OCI-LY3 (cell line): ENCODE results near the gene BTG2.

Source experiments
- H2AFZ ChIP-seq: fragments of 200-600, 300-600 bp; shearing (Covaris generic); 2 replicates; pipeline ENCODE4 v1.6.0; 2014; ENCODE audit warnings: antibody characterized with exemption, low read depth, low read length
- H3K27ac ChIP-seq: fragments of 200-600, 300-600 bp; sonication (generic); 2 replicates; pipeline ENCODE4 v1.5.1; 2014; ENCODE audit warnings: mild to moderate bottlenecking, low read length, moderate library complexity, mixed read lengths
- H3K27me3 ChIP-seq: fragments of 200-600, 300-600 bp; sonication (generic); 2 replicates; pipeline ENCODE4 v1.6.1; 2014; ENCODE audit warnings: low read depth, low read length, mixed read lengths
- H3K36me3 ChIP-seq: fragments of 200-600, 300-600 bp; sonication (generic); replicated peaks from 2 replicates; pipeline ENCODE3; 2014; ENCODE audit warnings: low read depth, low read length, mixed read lengths
- H3K4me1 ChIP-seq: fragments of 300-600, 200-600 bp; sonication (generic); 2 replicates; pipeline ENCODE4 v1.6.1; 2014; ENCODE audit warnings: low read length, mixed read lengths
- H3K4me2 ChIP-seq: fragments of 200-600, 300-600 bp; sonication (generic); 2 replicates; pipeline ENCODE4 v1.6.1; 2014; ENCODE audit warnings: low read length, mixed read lengths
- H3K4me3 ChIP-seq: fragments of 300-600, 200-600 bp; sonication (generic); 2 replicates; pipeline ENCODE4 v1.5.1; 2014; ENCODE audit warnings: antibody characterized with exemption, mild to moderate bottlenecking, low read length, moderate library complexity
- H3K79me2 ChIP-seq: fragments of 300-600, 200-600 bp; shearing (Covaris generic); 2 replicates; pipeline ENCODE4 v1.6.1; 2014; ENCODE audit warnings: mild to moderate bottlenecking, low read length, mixed read lengths
- H3K9ac ChIP-seq: fragments of 300-600, 200-600 bp; shearing (Covaris generic); 2 replicates; pipeline ENCODE4 v1.6.0; 2014; ENCODE audit warnings: mild to moderate bottlenecking, low read length, moderate library complexity
- H3K9me3 ChIP-seq: fragments of 200-600, 300-600 bp; shearing (Covaris generic); 2 replicates; pipeline ENCODE4 v1.6.1; 2014; ENCODE audit warnings: low read length, mixed read lengths; ENCODE audit not compliant: insufficient read depth
- H4K20me1 ChIP-seq: fragments of 200-600, 300-600 bp; sonication (generic); 2 replicates; pipeline ENCODE4 v1.6.1; 2016; ENCODE audit warnings: low read length, mixed read lengths; ENCODE audit not compliant: insufficient read depth
- EZH2phosphoT487 ChIP-seq: fragments of 200-600 bp; shearing (Covaris generic); IDR thresholded peaks from 2 replicates; pipeline ENCODE4 v1.6.1; 2018; ENCODE audit warnings: antibody characterized with exemption, mixed run types, low read depth
- TF ChIP-seq, protein P1 (sequence below): fragments of 200-600, 300-600 bp; sonication (generic); IDR thresholded peaks from 2 replicates; pipeline ENCODE4 v1.5.1; 2014; ENCODE audit warnings: antibody characterized with exemption, low read length, low read depth

BTG2 gene

DNA sequence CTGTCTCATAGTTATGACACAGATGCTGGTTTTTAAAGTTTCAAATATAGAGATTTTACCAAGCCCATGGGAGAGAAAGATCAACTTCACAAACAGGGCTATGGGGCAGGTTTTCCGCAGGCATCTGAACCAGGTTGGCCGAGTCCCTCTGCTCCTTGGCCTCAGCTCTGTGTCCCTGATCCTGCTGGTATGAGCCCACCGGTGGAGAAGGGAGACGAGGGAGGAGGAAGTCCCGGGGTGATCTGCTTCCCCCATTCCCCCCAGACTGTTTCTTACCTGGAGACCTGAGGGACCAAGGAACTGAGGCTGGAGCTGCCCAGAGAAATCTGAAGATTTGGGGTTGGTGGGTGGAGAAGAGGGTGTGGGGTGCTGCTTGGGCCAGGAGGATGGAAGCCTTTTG is 28.9 kb upstream of the BTG2 start:
- Histone ChIP-seq H3K36me3 (no peaks in the 10 kb centered on the region), H3K4me3 (no peak overlapping the region), H3K9me3 (no peaks in the 10 kb centered on the region), H2AFZ (no peak overlapping the region), H3K4me2 (no peak overlapping the region), H3K9ac (no peak overlapping the region), H3K4me1 (peaks cover 44% of the 10 kb centered on the region), H3K27ac (no peak overlapping the region), H4K20me1 (no peaks in the 10 kb centered on the region), H3K79me2 (peaks cover 4% of the 10 kb centered on the region; the same call in 1 of the 2 replicates), H3K27me3 (no peaks in the 10 kb centered on the region)
- TF ChIP-seq, protein P1, sequence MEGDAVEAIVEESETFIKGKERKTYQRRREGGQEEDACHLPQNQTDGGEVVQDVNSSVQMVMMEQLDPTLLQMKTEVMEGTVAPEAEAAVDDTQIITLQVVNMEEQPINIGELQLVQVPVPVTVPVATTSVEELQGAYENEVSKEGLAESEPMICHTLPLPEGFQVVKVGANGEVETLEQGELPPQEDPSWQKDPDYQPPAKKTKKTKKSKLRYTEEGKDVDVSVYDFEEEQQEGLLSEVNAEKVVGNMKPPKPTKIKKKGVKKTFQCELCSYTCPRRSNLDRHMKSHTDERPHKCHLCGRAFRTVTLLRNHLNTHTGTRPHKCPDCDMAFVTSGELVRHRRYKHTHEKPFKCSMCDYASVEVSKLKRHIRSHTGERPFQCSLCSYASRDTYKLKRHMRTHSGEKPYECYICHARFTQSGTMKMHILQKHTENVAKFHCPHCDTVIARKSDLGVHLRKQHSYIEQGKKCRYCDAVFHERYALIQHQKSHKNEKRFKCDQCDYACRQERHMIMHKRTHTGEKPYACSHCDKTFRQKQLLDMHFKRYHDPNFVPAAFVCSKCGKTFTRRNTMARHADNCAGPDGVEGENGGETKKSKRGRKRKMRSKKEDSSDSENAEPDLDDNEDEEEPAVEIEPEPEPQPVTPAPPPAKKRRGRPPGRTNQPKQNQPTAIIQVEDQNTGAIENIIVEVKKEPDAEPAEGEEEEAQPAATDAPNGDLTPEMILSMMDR = no peak
- TF ChIP-seq EZH2phosphoT487 = no peak

DNA sequence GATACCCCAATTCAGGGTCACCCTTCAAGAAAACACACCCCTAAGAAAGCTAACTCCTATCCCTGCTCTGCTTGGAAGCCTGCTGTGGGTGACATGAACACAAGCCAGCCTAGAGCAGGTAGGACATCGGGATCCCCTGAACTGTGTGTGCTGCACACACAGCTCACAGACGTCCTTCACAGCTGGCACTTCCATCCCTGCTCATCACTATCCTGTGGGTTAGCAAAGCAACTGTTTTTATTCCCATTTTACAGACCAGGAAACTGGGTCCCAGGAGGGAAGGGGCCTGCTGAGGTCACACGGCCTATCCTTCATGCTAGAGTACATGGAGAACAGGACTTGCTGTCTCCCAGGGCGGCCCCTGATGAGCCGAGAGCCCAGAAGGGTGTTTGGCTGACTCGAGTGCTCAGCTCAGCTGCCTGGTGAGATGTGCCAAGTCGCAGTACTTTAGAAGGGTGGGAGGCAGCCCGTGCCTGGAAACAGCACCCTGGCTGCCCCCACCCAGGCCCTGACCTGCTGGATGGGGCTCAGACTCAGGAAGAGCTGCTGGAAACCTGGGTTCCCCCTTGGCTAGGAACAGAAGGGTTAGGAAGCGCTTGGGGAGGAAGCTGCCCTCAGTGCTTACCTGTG is 28.3 kb upstream of the BTG2 start:
- no peaks in the 10 kb centered on the region for H4K20me1 ChIP-seq
- H3K27ac ChIP-seq = no peak overlapping the region
- H3K36me3 ChIP-seq = no peaks in the 10 kb centered on the region
- H2AFZ ChIP-seq = no peak overlapping the region
- TF ChIP-seq EZH2phosphoT487 = no peak
- TF ChIP-seq, protein P1 = no peak
- no peak overlapping the region for H3K9ac ChIP-seq
- peaks cover 4% of the 10 kb centered on the region; the same call in 1 of the 2 replicates for H3K79me2 ChIP-seq
- no peaks in the 10 kb centered on the region for H3K27me3 ChIP-seq
- no peak overlapping the region for H3K4me2 ChIP-seq
- peaks cover 40% of the 10 kb centered on the region for H3K4me1 ChIP-seq
- H3K4me3 ChIP-seq = no peak overlapping the region
- no peaks in the 10 kb centered on the region for H3K9me3 ChIP-seq

DNA sequence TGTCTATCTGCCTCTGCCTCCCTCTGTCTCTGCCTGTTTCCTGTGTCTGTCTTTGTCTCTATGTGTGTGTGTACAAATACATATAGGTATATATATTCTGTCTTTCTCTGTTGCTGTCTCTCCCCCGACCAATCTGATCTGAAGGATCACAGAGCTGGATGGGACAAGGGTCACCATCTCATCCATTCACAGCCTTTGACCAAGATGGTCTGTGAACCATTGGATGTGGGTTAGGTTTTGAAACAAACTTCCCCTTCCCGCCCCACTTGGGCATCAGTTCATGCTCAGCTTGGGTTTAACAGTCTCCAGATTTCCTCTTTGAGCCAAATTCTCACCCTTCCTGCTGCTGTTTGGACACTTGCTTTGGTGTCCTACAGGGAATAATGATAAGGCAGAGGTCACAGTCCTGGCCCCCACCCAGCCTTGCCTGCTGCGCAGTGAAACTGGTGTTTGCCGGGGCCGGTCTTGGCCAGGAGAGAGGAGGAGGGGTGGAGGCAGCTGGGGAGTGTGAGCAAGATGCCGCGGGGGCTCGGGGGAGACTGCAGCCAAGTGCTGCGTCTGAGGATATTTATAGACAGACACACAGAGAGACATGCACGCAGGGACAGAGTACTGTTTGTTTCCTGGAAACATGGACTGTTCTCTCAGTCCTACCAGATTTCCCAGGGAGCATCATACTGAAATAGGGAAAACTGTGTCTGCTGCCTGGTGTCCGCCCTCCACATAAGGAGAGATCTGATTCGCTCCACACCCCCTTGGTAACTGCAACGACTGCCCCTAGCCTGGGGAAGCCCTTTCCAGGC is 27.0 kb upstream of the BTG2 start:
- no peaks in the 10 kb centered on the region for H4K20me1 ChIP-seq
- no peaks in the 10 kb centered on the region for H3K27me3 ChIP-seq
- H3K36me3 ChIP-seq = no peaks in the 10 kb centered on the region
- H3K79me2 ChIP-seq = peaks cover 4% of the 10 kb centered on the region; the same call in 1 of the 2 replicates
- H3K27ac ChIP-seq = no peak overlapping the region
- H3K9me3 ChIP-seq = no peaks in the 10 kb centered on the region
- H3K9ac ChIP-seq = no peak overlapping the region
- H2AFZ ChIP-seq = peak overlapping the region; percentile 7; the same call in 1 of the 2 replicates
- no peak overlapping the region for H3K4me2 ChIP-seq
- no peak overlapping the region for H3K4me3 ChIP-seq
- H3K4me1 ChIP-seq = peaks cover 43% of the 10 kb centered on the region
- TF ChIP-seq, protein P1 = no peak
- no peak for TF ChIP-seq EZH2phosphoT487

DNA sequence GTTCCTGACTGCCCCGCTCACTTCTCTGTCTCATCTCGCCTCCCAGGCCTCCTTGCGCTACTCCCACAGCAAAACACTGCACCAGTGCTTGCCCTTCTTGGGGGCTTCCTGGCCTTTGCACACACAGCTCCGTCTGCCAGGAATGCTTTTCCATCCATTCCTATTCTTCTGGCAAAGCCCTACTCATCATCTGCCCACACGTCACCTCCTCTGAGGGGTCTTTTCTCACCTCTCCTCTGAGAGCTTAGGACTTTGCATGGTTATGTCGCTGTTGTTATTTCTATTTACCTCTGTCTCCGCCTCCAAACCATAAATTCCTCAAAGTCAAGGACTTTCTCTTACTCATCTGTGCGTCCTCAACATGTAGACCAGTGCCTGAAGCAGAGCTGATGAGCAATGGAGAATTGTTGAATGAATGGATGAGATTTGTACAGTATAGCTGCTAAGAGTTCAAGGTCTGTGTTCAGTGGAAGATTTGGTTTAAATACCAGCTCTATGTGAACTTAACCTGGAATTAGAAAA is 26.4 kb upstream of the BTG2 start:
- no peak overlapping the region for H3K4me3 ChIP-seq
- H3K27ac ChIP-seq = no peak overlapping the region
- H3K4me1 ChIP-seq = peaks cover 43% of the 10 kb centered on the region
- H3K27me3 ChIP-seq = no peaks in the 10 kb centered on the region
- no peak overlapping the region for H3K4me2 ChIP-seq
- H2AFZ ChIP-seq = no peak overlapping the region
- peaks cover 4% of the 10 kb centered on the region; the same call in 1 of the 2 replicates for H3K79me2 ChIP-seq
- TF ChIP-seq, protein P1 = no peak
- TF ChIP-seq EZH2phosphoT487 = no peak
- no peaks in the 10 kb centered on the region for H3K36me3 ChIP-seq
- H3K9ac ChIP-seq = no peak overlapping the region
- no peaks in the 10 kb centered on the region for H4K20me1 ChIP-seq
- no peaks in the 10 kb centered on the region for H3K9me3 ChIP-seq
